Stomach (tissue), 9 donors: ENCODE measurements around the gene SMAD9. TPM values are rescaled to one million over a fixed set of nuclear protein-coding genes. Genes with fewer than 3 reads are reported as not detected.

Source experiments
- DNase-seq, 2 donors: peaks; one replicate each; pipeline versions ENCODE4 v3.0.0 to v3.0.0-alpha.2; 2013 to 2019
- H3K27ac ChIP-seq, 5 donors: fragments of 200-600 bp in 4 of 5; sonication (generic) in 4 of 5; one replicate each; pipeline ENCODE4 v1.5.1; 2013 to 2019; ENCODE audit warnings: mild to moderate bottlenecking in 1 of 5, moderate library complexity in 1 of 5
- H3K27me3 ChIP-seq, 3 donors: fragments of 200-600 bp; sonication (generic); one replicate each; pipeline ENCODE4 v1.5.1; 2017 to 2019; ENCODE audit warnings: mixed run types in 1 of 3
- H3K36me3 ChIP-seq, 4 donors: fragments of 200-600 bp; sonication (generic); 1 replicate in 3 of 4; 2 replicates in 1 of 4; pipeline ENCODE4 v1.5.1; 2016 to 2019
- H3K4me1 ChIP-seq, 4 donors: fragments of 200-600 bp; sonication (generic); one replicate each; pipeline ENCODE4 v1.5.1; 2016 to 2019
- H3K4me3 ChIP-seq, 4 donors: fragments of 200-600 bp; sonication (generic) in 3 of 4; one replicate each; pipeline ENCODE4 v1.5.1; 2016 to 2019; ENCODE audit warnings: mild to moderate bottlenecking in 1 of 4
- H3K9me3 ChIP-seq, 4 donors: fragments of 200-600 bp; sonication (generic); one replicate each; pipeline ENCODE4 v1.5.1; 2016 to 2019
- CTCF ChIP-seq, 7 experiments: fragments of 450-650 bp in 4 of 7; fragments of 200-600 bp in 3 of 7; sonication (generic) in 3 of 7; IDR thresholded peaks; one replicate each; pipeline ENCODE4 v1.5.1; 2016 to 2019; ENCODE audit warnings: antibody characterized with exemption in 7 of 7, control low read depth in 2 of 7, mild to moderate bottlenecking in 1 of 7
- EP300 ChIP-seq: sonication (generic); formaldehyde crosslinking; IDR thresholded peaks from one replicate; pipeline ENCODE4 v1.6.1; 2017; ENCODE audit warnings: antibody characterized with exemption
- POLR2A ChIP-seq, 4 donors: fragments of 450-650 bp; IDR thresholded peaks; one replicate each; pipeline ENCODE4 v1.6.1; 2016; ENCODE audit warnings: antibody characterized with exemption in 4 of 4, control low read depth in 2 of 4, mild to moderate bottlenecking in 1 of 4, moderate library complexity in 1 of 4
- POLR2AphosphoS5 ChIP-seq, 3 donors: sonication (generic); formaldehyde crosslinking; IDR thresholded peaks; one replicate each; pipeline ENCODE4 v1.6.1; 2016; ENCODE audit warnings: antibody characterized with exemption in 3 of 3
- WGBS, 5 donors: extraction: QIAGEN DNeasy Blood & Tissue Kit in 3 of 5; methylation state at CpG; one replicate each; pipeline versions ENCODE4 v1.1.5 to v1.1.7; 2013 to 2018; 5-methylcytosine and 5-hydroxymethylcytosine counted together
- intact Hi-C: fragments of 100-400 bp; cut with DNase I; formaldehyde crosslinking; loops from one replicate; pipeline ENCODE4 v1.15.1; 2023; ENCODE audit warnings: low total_unique reads
- polyA plus RNA-seq, 3 donors: library from polyadenylated mRNA; stranded (reverse); fragments of 200-250 nt; gene quantifications; one replicate each; pipeline ENCODE4 v1.2.3, GENCODE V29; 2013
- total RNA-seq, 5 donors: library from RNA; depleted of rRNA; stranded (reverse); fragments of >200 nt; gene quantifications; one replicate each; pipeline versions ENCODE4 v1.1.0 to v1.2.3, GENCODE V29; 2014 to 2016
- donor health status: healthy with polysubstance abuse.
- donor health status: Bipolar disorder and iron deficiency.
- donor health status: healthy.

Gene SMAD9
- total and polyA plus RNA-seq, 8 donors = 1.6 to 21.5 (median 8.1) TPM

GRCh38 chr13:36925603-36926002 is 5.6 kb upstream of the SMAD9 start:
- Histone ChIP-seq H3K4me3 (no peak overlapping the region), H3K27me3 (peaks cover 0 to 2% (median 0%) of the 10 kb centered on the region in 3 donors), H3K36me3 (no peaks in the 10 kb centered on the region), H3K9me3 (no peaks in the 10 kb centered on the region), H3K27ac (no peak overlapping the region), H3K4me1 (peaks cover under 1 to 8% (median 3%) of the 10 kb centered on the region in 4 donors)
- TF ChIP-seq CTCF (IDR thresholded peaks at IDR 0.05) (no peak), POLR2AphosphoS5 (IDR thresholded peaks at IDR 0.05) (no peak), EP300 (no peak), POLR2A (IDR thresholded peaks at IDR 0.05) (no peak)
- DNase-seq = no peak
- intact Hi-C loops = no loop called here
- 69 to 72% (median 70%) methylated on average over 7 of the region's 7 CpGs for WGBS, 5 donors

GRCh38 chr13:36924001-36924400 is 4.0 kb upstream of the SMAD9 start:
- no peak for TF ChIP-seq POLR2A (IDR thresholded peaks at IDR 0.05)
- TF ChIP-seq POLR2AphosphoS5 (IDR thresholded peaks at IDR 0.05) = no peak
- no peak for TF ChIP-seq EP300
- TF ChIP-seq CTCF (IDR thresholded peaks at IDR 0.05) = no peak
- peaks cover 0 to 16% (median 0%) of the 10 kb centered on the region in 3 donors for H3K27me3 ChIP-seq
- H3K9me3 ChIP-seq = no peaks in the 10 kb centered on the region
- intact Hi-C loops = no loop called here
- H3K4me3 ChIP-seq = no peak overlapping the region
- no peak for DNase-seq
- peaks cover 8 to 21% (median 14%) of the 10 kb centered on the region in 4 donors for H3K4me1 ChIP-seq
- WGBS, 5 donors = 62 to 76% (median 69%) methylated on average over 3 of the region's 3 CpGs
- H3K36me3 ChIP-seq = no peaks in the 10 kb centered on the region
- H3K27ac ChIP-seq = no peak overlapping the region

- Histone ChIP-seq H3K27me3 (peaks cover 0 to 32% (median 0%) of the 10 kb centered on the region in 3 donors), H3K27ac (no peak overlapping the region), H3K4me1 (peaks cover 11 to 40% (median 21%) of the 10 kb centered on the region in 4 donors), H3K36me3 (no peaks in the 10 kb centered on the region), H3K4me3 (no peak overlapping the region), H3K9me3 (no peaks in the 10 kb centered on the region)
- peak in 1 of 2 donors; percentile 40 for DNase-seq
- 77 to 84% (median 81%) methylated on average over 10 of the region's 10 CpGs for WGBS, 5 donors
- intact Hi-C loops = no loop called here
- TF ChIP-seq EP300 = no peak
- TF ChIP-seq POLR2AphosphoS5 (IDR thresholded peaks at IDR 0.05) = no peak
- no peak for TF ChIP-seq CTCF (IDR thresholded peaks at IDR 0.05)
- TF ChIP-seq POLR2A (IDR thresholded peaks at IDR 0.05) = no peak
Observed at GRCh38 chr13:36921631-36922301, 1.7 kb upstream of the SMAD9 start.

GRCh38 chr13:36920616-36921185 is 663 bp upstream of the SMAD9 start:
- 27 to 45% (median 33%) methylated on average over 9 of the region's 9 CpGs for WGBS, 5 donors
- peaks cover 0 to 35% (median 0%) of the 10 kb centered on the region in 3 donors for H3K27me3 ChIP-seq
- H3K27ac ChIP-seq = peak overlapping the region; percentile 59 to 88 (median 74)
- TF ChIP-seq POLR2A (IDR thresholded peaks at IDR 0.05) (no peak), POLR2AphosphoS5 (IDR thresholded peaks at IDR 0.05) (no peak), CTCF (IDR thresholded peaks at IDR 0.05) (no peak), EP300 (no peak)
- DNase-seq = peak in 1 of 2 donors; percentile 30
- H3K4me1 ChIP-seq = peaks cover 11 to 43% (median 24%) of the 10 kb centered on the region in 4 donors
- H3K9me3 ChIP-seq = no peaks in the 10 kb centered on the region
- intact Hi-C loops = no loop called here
- H3K4me3 ChIP-seq = peak overlapping the region; percentile 64 to 82 (median 70)
- H3K36me3 ChIP-seq = no peaks in the 10 kb centered on the region
